Suprapubic skin (tissue), 3 donors: ENCODE data around the gene SGPL1.

Source experiments
- POLR2A ChIP-seq, 2 donors: fragments of 450-650 bp; IDR thresholded peaks; one replicate each; pipeline ENCODE4 v1.6.1; 2017; ENCODE audit warnings: antibody characterized with exemption in 2 of 2, mild to moderate bottlenecking in 2 of 2, moderate library complexity in 2 of 2
- TF ChIP-seq, protein P1 (sequence below), 2 donors: fragments of 200-600 bp in 1 of 2; fragments of 450-650 bp in 1 of 2; sonication (generic) in 1 of 2; IDR thresholded peaks; one replicate each; pipeline ENCODE4 v1.5.1; 2016 to 2019; ENCODE audit warnings: antibody characterized with exemption in 2 of 2, mild to moderate bottlenecking in 1 of 2, moderate library complexity in 1 of 2

GRCh38 chr10:70778267-70778924, 37.4 kb upstream of the SGPL1 start:
- TF ChIP-seq, protein P1, sequence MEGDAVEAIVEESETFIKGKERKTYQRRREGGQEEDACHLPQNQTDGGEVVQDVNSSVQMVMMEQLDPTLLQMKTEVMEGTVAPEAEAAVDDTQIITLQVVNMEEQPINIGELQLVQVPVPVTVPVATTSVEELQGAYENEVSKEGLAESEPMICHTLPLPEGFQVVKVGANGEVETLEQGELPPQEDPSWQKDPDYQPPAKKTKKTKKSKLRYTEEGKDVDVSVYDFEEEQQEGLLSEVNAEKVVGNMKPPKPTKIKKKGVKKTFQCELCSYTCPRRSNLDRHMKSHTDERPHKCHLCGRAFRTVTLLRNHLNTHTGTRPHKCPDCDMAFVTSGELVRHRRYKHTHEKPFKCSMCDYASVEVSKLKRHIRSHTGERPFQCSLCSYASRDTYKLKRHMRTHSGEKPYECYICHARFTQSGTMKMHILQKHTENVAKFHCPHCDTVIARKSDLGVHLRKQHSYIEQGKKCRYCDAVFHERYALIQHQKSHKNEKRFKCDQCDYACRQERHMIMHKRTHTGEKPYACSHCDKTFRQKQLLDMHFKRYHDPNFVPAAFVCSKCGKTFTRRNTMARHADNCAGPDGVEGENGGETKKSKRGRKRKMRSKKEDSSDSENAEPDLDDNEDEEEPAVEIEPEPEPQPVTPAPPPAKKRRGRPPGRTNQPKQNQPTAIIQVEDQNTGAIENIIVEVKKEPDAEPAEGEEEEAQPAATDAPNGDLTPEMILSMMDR (IDR thresholded peaks at IDR 0.05), result no peak
- TF ChIP-seq POLR2A (IDR thresholded peaks at IDR 0.05), result no peak
